IMR-90 (cell line): ENCODE results near the gene ITGA6.

Experiments
- CHD1 ChIP-seq: IDR thresholded peaks from 2 replicates; pipeline ENCODE4 v1.6.1; 2012; ENCODE audit warnings: low read depth, low read length, improper control_type of control experiment
- CTCF ChIP-seq: conservative IDR thresholded peaks from 2 replicates; pipeline ENCODE4 v1.5.1; 2012; ENCODE audit warnings: mild to moderate bottlenecking, low read depth, low read length, improper control_type of control experiment
- POLR2A ChIP-seq: IDR thresholded peaks from 2 replicates; pipeline ENCODE4 v1.6.1; 2012; ENCODE audit warnings: mild to moderate bottlenecking, low read depth, low read length
- USF2 ChIP-seq: fragments of 150-350 bp; IDR thresholded peaks from 2 replicates; pipeline ENCODE4 v1.6.1; 2017; ENCODE audit warnings: mild to moderate bottlenecking, antibody characterized with exemption, low read length, low read depth

DNA sequence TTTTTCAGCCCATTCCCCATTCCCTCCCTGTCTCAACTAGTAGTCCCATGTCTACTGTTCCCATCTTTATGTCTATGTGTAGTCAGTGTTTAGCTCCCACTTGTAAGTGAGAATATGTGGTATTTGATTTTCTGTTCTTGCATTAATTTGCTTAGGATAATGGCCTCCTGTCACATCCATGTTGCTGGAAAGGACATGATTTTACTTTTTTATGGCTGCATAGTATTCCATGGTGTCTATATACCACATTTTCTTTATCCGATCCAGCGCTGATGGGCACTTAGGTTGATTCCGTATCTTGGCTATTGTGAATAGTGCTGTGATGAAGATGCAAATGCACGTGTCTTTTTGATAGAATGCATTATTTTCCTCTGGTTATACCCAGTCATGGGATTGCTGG is 21.7 kb upstream of the ITGA6 start:
- TF ChIP-seq POLR2A (no peak), CTCF (no peak), USF2 (no peak), CHD1 (no peak)
